GM18951 (cell line): ENCODE data around the gene HNF4A.
"Not testable (repeated sequence)": the region's sequence is repeated elsewhere in the genome, so short reads cannot be mapped to it uniquely, and the experiment has no call there.

Experiments
- POLR2A ChIP-seq: IDR thresholded peaks from 4 replicates; pipeline ENCODE4 v1.6.1; 2011; ENCODE audit warnings: mild to moderate bottlenecking; ENCODE audit not compliant: insufficient read length, insufficient read depth; ENCODE audit errors: extremely low read depth
- in situ Hi-C: fragments of 300-500 bp; cut with MboI; formaldehyde crosslinking; loops from one replicate; pipeline ENCODE4 v1.12.0; 2022; ENCODE audit warnings: low sequenced_read_pairs, mixed read lengths, inconsistent platforms; ENCODE audit not compliant: unreplicated experiment

HNF4A gene

DNA sequence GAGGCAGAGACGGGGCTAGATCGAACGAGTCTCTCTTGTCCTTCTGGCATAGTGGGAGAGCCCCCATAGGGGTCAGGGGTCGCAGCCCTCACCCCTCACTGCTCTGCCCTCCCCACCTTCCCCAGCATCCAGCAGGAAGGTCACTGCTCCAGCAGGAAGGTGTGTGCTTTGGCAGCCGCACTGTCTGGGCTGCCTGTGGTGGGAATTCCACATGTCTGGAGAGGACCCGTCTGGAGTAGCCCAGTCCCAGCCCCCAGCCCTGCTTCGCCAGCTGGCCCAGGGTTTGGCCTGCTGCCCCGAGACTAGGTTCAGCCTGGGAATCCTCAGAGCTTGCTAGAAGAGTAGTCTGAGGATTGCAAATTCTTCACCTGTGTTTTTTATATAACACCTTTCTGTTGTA lies 21.2 kb upstream of the HNF4A start:
- no peak for TF ChIP-seq POLR2A
- in situ Hi-C loops: no loop called here

DNA sequence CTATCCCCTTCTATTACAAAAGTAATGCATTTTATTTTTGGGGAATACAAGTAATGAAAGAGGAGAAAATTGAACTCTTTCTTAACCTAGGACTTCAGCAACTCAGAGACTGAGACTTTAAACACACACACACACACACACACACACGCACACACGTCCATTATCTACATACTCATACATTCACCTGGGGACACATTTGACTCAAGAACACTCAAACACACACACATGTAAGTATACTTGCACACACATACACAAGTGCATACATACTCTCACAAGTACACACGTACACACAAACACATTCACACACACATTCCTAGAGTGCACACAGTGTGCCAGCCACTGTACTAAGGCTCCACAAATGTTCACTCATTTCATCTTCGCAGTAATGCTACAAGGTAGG lies 20.8 kb upstream of the HNF4A start:
- in situ Hi-C loops: no loop called here
- TF ChIP-seq POLR2A: no peak

DNA sequence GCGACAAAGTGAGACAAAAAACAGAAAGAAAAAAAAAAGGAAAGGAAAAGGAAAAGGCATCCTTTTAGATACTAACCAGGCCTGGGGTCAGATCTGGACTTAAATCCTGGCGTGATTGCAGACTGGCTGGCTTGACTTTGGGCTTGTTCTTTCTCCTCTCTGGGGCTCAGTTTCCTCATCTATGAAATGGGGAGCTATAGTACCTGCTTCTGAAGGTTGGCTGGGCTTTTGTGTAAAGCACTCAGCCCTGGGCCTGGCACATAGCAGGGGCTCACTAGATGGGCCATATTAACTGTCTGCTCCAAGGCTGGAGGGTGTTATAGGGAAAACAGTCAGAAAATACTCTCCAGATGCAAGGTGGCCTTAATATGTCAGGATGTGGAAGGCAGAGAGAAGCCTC lies 19.8 kb upstream of the HNF4A start:
- no peak for TF ChIP-seq POLR2A
- in situ Hi-C loops: no loop called here

DNA sequence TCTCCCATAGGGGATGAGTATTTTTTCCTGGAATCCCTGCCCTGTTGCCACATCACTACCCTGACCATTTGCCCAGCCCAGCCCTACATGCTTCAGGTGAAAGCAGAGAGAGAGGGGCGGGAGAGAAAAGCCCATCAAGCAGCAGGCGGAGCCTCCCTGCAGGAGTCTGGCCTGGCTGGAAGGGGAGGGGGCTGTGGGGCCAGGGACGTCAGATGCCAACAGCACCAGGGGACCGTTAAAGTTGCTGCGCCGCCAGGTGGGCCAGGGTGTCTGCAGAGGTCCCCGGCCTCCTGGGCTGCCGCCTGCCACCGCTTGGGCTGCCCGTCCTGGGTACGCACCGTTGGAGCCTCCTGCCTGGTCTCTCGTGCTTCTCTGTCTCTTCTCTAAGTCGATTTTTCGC lies 19.4 kb upstream of the HNF4A start:
- TF ChIP-seq POLR2A: no peak
- in situ Hi-C loops: no loop called here

DNA sequence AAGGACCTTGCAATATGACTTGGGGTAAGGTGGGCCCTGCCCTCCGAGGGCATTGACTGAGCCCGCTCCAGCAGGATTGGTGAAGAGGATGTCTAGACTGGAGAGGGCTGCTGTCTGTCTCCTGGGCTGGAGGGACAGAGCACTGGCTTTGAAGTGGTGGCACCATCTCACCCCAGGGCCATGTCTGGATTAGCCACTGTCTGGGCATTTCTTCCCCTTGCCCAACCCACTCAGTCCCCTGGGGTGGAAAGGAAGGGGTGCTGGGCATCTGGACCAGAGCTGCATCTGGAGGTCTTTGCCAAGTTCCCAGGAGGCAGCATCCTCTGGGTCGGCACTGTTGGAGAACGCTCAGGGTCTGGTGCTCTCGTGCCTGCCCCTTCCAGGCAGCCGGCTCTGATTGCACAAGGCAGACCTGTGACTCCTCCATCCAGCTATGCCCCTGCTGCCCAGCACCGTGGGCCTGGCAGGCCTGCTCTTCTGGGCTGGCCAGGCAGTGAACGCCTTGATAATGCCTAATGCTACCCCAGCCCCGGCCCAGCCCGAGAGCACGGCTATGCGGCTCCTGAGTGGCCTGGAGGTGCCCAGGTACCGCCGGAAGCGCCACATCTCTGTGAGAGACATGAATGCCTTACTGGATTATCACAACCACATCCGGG lies 18.6 kb upstream of the HNF4A start, which contains the start of gene R3HDML:
Gene R3HDML, plus strand, starts transcription at position 319 of the 656 bp plus-strand sequence. Its CDS starts 115 bp downstream, at position 434.
- no peak for TF ChIP-seq POLR2A
- in situ Hi-C loops: no loop called here

DNA sequence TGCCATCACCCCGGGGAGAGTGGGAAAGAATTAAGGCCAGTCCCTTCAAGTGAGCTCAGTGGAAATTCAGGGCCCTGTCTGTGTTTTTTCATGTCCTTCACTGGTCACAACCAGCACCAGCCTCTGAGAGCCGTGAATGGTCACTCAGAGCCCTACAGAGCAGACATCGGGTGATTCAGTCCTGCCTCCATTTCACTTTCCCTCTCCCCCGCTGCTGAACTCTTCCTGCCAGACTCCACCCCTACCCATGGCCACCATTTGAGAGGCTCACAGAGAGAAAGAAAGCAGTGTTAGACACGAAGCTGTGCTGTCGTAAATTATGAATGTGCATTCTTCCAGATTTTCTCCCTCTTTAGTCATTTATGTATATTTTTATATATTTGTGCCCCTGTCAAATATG lies 13.3 kb upstream of the HNF4A start:
- in situ Hi-C loops: no loop called here
- no peak for TF ChIP-seq POLR2A

DNA sequence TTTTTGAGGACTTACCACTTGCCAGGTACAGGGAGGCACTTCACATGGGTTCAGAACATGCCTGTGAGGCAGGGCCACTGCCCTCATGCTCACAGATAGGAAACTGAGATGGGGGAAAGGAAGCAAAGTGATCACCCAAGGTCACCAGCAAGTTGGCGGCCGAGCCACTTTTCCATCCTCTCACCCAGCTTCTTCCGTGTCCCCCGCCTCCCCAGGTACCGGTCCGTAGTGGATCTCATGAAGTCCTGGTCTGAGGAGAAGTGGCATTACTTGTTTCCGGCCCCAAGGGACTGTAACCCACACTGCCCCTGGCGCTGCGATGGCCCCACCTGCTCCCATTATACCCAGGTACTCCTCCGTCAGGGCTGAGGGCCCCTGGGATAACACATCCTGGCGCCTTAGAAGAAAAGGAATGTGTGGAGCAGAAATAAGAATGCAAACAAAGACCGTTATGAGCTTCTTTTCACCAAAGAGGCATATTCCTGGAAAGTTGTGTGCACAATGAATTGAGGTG lies 12.3 kb upstream of the HNF4A start:
- in situ Hi-C loops: no loop called here
- TF ChIP-seq POLR2A: no peak

DNA sequence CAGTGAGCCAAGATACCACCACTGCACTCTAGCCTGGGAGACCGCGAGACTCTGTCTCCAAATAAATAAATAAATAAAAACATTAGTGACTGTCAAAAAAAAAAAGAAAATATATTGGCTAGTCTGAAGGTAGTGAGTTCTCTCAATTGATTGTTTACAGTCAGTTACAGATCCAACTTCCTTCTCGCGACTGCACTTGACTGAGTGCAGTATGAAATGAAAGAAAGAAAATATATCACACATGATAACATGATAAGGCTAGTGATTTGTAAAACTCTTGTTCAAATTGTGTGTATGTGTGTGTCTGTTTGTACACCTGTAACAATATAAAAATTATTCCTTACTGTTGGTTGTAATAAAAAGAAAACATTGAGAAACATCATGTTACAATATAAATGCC lies 10.8 kb upstream of the HNF4A start:
- in situ Hi-C loops: no loop called here
- TF ChIP-seq POLR2A: no peak

DNA sequence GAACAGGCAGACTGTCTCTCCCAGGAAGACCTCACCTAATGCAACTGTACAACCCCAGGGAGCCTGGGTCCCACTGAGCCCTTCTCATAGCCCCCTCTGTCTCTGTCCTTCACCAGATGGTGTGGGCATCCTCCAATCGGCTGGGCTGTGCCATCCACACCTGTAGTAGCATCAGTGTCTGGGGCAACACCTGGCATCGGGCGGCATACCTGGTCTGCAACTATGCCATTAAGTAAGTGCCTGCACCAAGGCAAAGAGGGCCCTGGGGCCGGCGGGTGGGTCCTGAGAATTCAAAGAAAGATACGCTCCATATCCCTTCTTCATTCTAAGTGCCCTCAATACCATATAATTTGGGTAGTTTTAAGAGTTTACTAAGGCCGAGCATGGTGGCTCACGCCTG lies 10.4 kb upstream of the HNF4A start:
- in situ Hi-C loops: no loop called here
- no peak for TF ChIP-seq POLR2A

DNA sequence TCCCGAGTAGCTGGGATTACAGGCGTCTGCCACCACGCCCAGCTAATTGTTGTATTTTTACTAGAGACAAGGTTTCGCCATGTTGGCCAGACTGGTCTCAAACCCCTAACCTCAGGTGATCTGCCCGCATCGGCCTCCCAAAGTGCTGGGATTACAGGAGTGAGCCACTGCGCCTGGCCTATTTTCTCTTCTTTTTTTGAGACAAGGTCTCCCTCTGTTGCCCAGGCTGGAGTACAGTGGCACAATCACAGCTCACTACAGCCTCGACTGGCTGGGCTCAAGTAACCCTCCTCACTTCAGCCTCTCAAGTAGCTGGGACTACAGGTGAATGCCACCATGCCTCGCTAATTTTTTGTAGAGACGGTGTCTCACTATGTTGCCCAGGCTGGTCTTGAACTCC lies 9.6 kb upstream of the HNF4A start:
- in situ Hi-C loops: not testable (repeated sequence)

DNA sequence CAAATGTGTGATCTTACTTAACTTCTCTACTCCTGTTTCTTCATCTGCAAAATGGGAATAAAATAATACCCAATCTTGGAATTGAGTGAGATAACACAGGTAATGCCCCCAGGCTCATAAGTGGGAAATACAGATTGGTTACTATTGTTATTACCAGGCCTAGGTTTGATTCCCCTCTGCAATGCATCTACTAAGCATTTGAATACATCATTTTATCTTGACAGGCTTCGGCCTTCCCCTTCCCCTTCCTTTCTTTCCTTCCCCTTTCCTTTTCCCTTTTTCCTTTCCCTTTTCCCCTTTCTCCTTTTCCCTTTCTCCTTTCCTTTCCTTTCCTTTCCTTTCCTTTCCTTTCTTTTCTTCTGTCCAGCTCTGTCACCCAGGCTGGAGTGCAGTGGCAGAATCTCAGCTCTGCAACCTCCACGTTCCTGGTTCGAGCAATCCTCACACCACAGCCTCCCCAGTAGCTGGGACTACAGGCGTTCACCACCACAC lies 7.3 kb upstream of the HNF4A start:
- in situ Hi-C loops: no loop called here

DNA sequence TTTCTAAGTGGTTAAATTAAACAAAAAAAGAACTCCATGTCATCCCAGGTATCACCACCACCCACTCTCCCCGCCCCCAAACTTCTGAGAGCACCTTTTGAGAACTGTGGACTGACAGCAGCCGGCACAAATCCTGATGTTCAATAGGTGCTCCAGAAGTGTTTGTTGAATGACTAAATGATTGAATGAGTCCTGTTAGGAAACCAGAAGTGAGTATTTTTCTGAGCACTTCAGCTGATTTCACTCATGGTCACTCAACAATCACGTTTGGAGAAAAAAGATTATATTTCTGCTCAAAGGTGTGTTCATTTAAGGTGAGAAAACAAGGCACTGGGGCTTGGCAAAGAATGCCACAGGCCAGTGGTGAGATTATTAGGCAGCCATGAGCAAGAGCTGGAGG lies 6.2 kb upstream of the HNF4A start:
- TF ChIP-seq POLR2A: no peak
- in situ Hi-C loops: no loop called here

More for the DNA sequence above, 7.3 kb upstream of the HNF4A start:
- no peak for TF ChIP-seq POLR2A

DNA sequence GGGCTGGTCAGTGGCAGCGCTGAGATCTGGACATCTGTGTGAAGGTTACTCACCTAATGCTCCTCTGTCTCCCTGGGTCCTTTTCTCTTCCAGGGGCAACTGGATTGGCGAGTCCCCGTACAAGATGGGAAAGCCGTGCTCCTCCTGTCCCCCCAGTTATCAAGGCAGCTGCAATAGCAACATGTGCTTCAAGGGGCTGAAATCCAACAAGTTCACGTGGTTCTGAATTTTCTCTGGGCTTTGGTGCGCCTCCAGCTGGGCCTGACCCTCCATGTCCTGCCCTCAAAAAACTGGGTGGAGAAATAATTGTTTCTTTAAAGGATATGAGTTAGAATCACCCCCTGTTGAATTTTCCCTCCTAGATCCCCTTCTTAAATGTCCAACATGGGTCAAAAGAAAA lies 4.9 kb upstream of the HNF4A start:
- in situ Hi-C loops: no loop called here
- no peak for TF ChIP-seq POLR2A

DNA sequence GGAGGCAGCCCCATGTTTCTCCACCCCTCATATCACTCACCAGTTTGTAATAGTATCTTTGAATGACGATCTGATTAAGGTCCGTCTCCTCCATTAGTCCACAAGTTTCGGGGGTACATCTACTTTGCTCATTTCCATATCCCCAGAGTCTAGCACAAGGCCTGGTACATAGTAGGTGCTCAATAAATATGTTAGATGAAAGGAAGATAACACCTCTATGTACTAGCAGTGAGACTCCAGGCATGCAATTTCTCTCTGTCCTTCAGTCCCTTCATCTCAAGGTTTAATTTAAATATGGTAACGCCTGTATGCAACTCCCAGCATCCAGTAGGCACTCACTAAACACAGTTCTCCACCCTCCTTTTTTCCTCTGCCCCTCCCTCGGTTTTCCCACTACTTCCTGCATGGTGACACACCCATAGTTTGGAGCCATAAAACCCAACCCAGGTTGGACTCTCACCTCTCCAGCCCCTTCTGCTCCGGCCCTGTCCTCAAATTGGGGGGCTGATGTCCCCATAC lies 461 bp upstream of the HNF4A start:
- in situ Hi-C loops: no loop called here
- no peak for TF ChIP-seq POLR2A
